GM23338 (cell line): ENCODE measurements around the gene FBXL19.

Experiments
- EZH2 ChIP-seq: fragments of 200-600 bp; sonication (generic); IDR thresholded peaks from one replicate; pipeline ENCODE4 v1.8.0; 2017; ENCODE audit warnings: antibody characterized with exemption, mild to moderate bottlenecking, low read depth; ENCODE audit not compliant: unreplicated experiment
- EZH2phosphoT487 ChIP-seq: fragments of 200-600 bp; sonication (generic); IDR thresholded peaks from one replicate; pipeline ENCODE4 v1.8.1; 2018; ENCODE audit warnings: antibody characterized with exemption; ENCODE audit not compliant: unreplicated experiment
- POLR2AphosphoS5 ChIP-seq: IDR thresholded peaks from 2 replicates; pipeline ENCODE4 v1.6.1; 2016; ENCODE audit warnings: antibody characterized with exemption, low read depth
- STAT1 ChIP-seq: IDR thresholded peaks from one replicate; pipeline ENCODE4 v1.6.1; 2016; ENCODE audit warnings: antibody characterized with exemption; ENCODE audit not compliant: unreplicated experiment
- TF ChIP-seq, protein P1 (sequence below), 2 experiments: fragments of 200-600 bp in 1 of 2; sonication (generic) in 1 of 2; conservative IDR thresholded peaks; 2 replicates each; pipeline versions ENCODE4 v1.5.1 to v1.6.1; 2016 to 2017; ENCODE audit warnings: antibody characterized with exemption in 2 of 2, low read depth in 2 of 2, mild to moderate bottlenecking in 2 of 2, moderate library complexity in 1 of 2
- TF ChIP-seq, protein P2 (sequence below): IDR thresholded peaks from one replicate; pipeline ENCODE4 v1.6.1; 2018; ENCODE audit warnings: antibody characterized with exemption; ENCODE audit not compliant: unreplicated experiment
- TF ChIP-seq, protein P3 (sequence below): IDR thresholded peaks from 2 replicates; pipeline ENCODE4 v1.6.1; 2016; ENCODE audit warnings: antibody characterized with exemption

DNA sequence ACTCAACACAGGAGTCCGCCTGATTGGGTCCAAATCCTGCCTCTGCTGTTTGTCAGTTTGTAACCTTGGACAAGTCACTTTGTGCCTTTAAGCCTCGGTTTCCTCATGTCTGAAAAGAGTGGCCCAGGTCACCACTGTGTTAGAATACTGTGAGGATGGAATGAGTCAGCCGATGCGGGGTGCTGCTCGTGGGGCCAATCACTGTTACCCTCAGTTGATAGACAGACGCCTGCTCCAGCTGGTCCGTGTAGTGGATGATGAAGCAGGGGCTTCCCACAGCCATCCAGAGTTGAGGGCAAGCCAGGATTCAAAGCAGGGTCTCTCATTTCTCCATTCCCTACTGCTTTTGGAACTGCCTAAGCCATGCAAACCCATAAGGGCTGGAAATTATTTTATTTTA, 5.8 kb downstream of the FBXL19 start:
- TF ChIP-seq STAT1 (no peak), POLR2AphosphoS5 (no peak), EZH2 (no peak), EZH2phosphoT487 (no peak)
- TF ChIP-seq, protein P1, sequence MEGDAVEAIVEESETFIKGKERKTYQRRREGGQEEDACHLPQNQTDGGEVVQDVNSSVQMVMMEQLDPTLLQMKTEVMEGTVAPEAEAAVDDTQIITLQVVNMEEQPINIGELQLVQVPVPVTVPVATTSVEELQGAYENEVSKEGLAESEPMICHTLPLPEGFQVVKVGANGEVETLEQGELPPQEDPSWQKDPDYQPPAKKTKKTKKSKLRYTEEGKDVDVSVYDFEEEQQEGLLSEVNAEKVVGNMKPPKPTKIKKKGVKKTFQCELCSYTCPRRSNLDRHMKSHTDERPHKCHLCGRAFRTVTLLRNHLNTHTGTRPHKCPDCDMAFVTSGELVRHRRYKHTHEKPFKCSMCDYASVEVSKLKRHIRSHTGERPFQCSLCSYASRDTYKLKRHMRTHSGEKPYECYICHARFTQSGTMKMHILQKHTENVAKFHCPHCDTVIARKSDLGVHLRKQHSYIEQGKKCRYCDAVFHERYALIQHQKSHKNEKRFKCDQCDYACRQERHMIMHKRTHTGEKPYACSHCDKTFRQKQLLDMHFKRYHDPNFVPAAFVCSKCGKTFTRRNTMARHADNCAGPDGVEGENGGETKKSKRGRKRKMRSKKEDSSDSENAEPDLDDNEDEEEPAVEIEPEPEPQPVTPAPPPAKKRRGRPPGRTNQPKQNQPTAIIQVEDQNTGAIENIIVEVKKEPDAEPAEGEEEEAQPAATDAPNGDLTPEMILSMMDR (conservative IDR thresholded peaks at IDR 0.05; ENCODE audit: low read depth in 2 of 2) = no peak
- TF ChIP-seq, protein P2, sequence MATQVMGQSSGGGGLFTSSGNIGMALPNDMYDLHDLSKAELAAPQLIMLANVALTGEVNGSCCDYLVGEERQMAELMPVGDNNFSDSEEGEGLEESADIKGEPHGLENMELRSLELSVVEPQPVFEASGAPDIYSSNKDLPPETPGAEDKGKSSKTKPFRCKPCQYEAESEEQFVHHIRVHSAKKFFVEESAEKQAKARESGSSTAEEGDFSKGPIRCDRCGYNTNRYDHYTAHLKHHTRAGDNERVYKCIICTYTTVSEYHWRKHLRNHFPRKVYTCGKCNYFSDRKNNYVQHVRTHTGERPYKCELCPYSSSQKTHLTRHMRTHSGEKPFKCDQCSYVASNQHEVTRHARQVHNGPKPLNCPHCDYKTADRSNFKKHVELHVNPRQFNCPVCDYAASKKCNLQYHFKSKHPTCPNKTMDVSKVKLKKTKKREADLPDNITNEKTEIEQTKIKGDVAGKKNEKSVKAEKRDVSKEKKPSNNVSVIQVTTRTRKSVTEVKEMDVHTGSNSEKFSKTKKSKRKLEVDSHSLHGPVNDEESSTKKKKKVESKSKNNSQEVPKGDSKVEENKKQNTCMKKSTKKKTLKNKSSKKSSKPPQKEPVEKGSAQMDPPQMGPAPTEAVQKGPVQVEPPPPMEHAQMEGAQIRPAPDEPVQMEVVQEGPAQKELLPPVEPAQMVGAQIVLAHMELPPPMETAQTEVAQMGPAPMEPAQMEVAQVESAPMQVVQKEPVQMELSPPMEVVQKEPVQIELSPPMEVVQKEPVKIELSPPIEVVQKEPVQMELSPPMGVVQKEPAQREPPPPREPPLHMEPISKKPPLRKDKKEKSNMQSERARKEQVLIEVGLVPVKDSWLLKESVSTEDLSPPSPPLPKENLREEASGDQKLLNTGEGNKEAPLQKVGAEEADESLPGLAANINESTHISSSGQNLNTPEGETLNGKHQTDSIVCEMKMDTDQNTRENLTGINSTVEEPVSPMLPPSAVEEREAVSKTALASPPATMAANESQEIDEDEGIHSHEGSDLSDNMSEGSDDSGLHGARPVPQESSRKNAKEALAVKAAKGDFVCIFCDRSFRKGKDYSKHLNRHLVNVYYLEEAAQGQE = no peak
- TF ChIP-seq, protein P3, sequence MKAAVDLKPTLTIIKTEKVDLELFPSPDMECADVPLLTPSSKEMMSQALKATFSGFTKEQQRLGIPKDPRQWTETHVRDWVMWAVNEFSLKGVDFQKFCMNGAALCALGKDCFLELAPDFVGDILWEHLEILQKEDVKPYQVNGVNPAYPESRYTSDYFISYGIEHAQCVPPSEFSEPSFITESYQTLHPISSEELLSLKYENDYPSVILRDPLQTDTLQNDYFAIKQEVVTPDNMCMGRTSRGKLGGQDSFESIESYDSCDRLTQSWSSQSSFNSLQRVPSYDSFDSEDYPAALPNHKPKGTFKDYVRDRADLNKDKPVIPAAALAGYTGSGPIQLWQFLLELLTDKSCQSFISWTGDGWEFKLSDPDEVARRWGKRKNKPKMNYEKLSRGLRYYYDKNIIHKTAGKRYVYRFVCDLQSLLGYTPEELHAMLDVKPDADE = no peak
